Uterine smooth muscle cell (primary cell): Measurements from ENCODE around the gene TGOLN2. TPM values are rescaled to one million over a fixed set of nuclear protein-coding genes. Genes with fewer than 3 reads are reported as not detected.

ENCODE experiments used
- total RNA-seq: library from RNA; depleted of rRNA; stranded (reverse); fragments of >200 nt; gene quantifications from 2 replicates; pipeline ENCODE4 v1.2.3, GENCODE V29; 2014

Gene TGOLN2
- total RNA-seq, result 108 and 121 TPM in 2 replicates

GRCh38 chr2:85327822-85328617 lies at the start of gene TGOLN2:
TSS of gene TGOLN2 (minus strand) at chr2:85327989. CDS start at chr2:85327962, 27 bp downstream.

GRCh38 chr2:85354286-85355072 lies 26.7 kb upstream of the TGOLN2 start, which contains the start of the genes ELMOD3 and RETSAT:
TSS of gene ELMOD3 (plus strand) at chr2:85354769. CDS start at chr2:85357199, 2,430 bp downstream.
TSS of gene RETSAT (minus strand) at chr2:85354528. CDS start at chr2:85354507, 21 bp downstream.

Other genes starting within 250 kb of the TGOLN2 start
- gene TCF7L1, start 194.6 kb downstream of the TGOLN2 start, total RNA-seq, result 2.3 and 3.2 TPM in 2 replicates
- 49.6 and 72.9 TPM in 2 replicates for gene RETSAT, start 26.5 kb upstream of the TGOLN2 start, total RNA-seq
- gene ELMOD3, start 26.8 kb upstream of the TGOLN2 start, total RNA-seq, result 14.4 and 20.6 TPM in 2 replicates
- gene CAPG, start 82.4 kb upstream of the TGOLN2 start, total RNA-seq, result 156 and 193 TPM in 2 replicates
- 0.89 and 1.4 TPM in 2 replicates for gene SH2D6, start 90.7 kb upstream of the TGOLN2 start, total RNA-seq
- 163 and 201 TPM in 2 replicates for gene MAT2A, start 211.2 kb upstream of the TGOLN2 start, total RNA-seq
- 56.0 and 56.3 TPM in 2 replicates for gene GGCX, start 233.5 kb upstream of the TGOLN2 start, total RNA-seq
- gene VAMP8, start 249.6 kb upstream of the TGOLN2 start, total RNA-seq, result 0.12 and 0.33 TPM in 2 replicates